K562 (cell line): ENCODE measurements around the gene SLIT2.

Experiments
- EZH2 ChIP-seq: IDR thresholded peaks from 2 replicates; pipeline ENCODE4 v1.6.1; 2012; ENCODE audit warnings: low read depth, mild to moderate bottlenecking, inconsistent platforms, low read length, borderline replicate concordance
- HDAC2 ChIP-seq: fragments of 450-650 bp; IDR thresholded peaks from 2 replicates; pipeline ENCODE4 v1.6.1; 2016; ENCODE audit warnings: mild to moderate bottlenecking
- NUFIP1 ChIP-seq: fragments of 450-650 bp; IDR thresholded peaks from 2 replicates; pipeline ENCODE4 v1.6.1; 2018; ENCODE audit not compliant: partially characterized antibody
- POLR2A ChIP-seq: fragments of 450-650 bp; conservative IDR thresholded peaks from 2 replicates; pipeline ENCODE4 v1.6.1; 2016
- POLR2AphosphoS5 ChIP-seq: IDR thresholded peaks from 2 replicates; pipeline ENCODE4 v1.6.1; 2011; ENCODE audit warnings: mild to moderate bottlenecking, low read depth, low read length, moderate library complexity; ENCODE audit not compliant: control insufficient read depth, insufficient read depth
- SETDB1 ChIP-seq: IDR thresholded peaks from one replicate; pipeline ENCODE4 v1.6.1; 2012; ENCODE audit warnings: low read length, control low read depth, inconsistent platforms
- XRCC4 ChIP-seq: IDR thresholded peaks from one replicate; pipeline ENCODE4 v1.6.1; 2011; ENCODE audit not compliant: insufficient read depth, insufficient read length; ENCODE audit errors: extremely low read depth
- TF ChIP-seq, protein P1 (sequence below), 3 experiments: IDR thresholded peaks in 2 of 3; conservative IDR thresholded peaks in 1 of 3; 2 replicates each; pipeline ENCODE4 v1.5.1; 2011 to 2012; ENCODE audit warnings: low read length in 3 of 3, mild to moderate bottlenecking in 3 of 3, control low read depth in 2 of 3, improper control_type of control experiment in 1 of 3, inconsistent platforms in 1 of 3, low read depth in 1 of 3, mixed read lengths in 1 of 3, moderate library complexity in 1 of 3; ENCODE audit not compliant: insufficient read depth in 2 of 3

DNA sequence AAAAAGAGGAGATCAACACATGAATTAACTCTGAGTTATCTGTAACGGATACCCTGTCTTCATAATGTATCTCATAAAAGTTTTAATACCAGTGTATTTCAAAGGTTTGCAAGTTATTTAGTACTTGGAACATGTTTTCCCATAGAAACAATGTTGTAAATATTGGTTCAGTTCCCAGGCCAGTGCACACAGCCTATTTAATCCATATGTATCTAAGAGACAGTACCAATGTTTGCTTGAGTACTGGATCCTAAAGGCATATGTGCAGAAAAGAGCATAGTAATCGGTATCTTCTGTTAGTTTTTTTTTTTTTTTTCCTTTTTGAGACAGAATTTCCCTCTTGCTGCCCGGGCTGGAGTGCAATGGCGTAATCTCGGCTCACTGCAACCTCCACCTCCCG, 46.1 kb downstream of the SLIT2 start:
- no peak for TF ChIP-seq XRCC4
- TF ChIP-seq HDAC2: no peak
- no peak for TF ChIP-seq POLR2AphosphoS5
- TF ChIP-seq EZH2: no peak
- TF ChIP-seq POLR2A: no peak
- TF ChIP-seq NUFIP1: no peak
- TF ChIP-seq SETDB1: no peak
- TF ChIP-seq, protein P1, sequence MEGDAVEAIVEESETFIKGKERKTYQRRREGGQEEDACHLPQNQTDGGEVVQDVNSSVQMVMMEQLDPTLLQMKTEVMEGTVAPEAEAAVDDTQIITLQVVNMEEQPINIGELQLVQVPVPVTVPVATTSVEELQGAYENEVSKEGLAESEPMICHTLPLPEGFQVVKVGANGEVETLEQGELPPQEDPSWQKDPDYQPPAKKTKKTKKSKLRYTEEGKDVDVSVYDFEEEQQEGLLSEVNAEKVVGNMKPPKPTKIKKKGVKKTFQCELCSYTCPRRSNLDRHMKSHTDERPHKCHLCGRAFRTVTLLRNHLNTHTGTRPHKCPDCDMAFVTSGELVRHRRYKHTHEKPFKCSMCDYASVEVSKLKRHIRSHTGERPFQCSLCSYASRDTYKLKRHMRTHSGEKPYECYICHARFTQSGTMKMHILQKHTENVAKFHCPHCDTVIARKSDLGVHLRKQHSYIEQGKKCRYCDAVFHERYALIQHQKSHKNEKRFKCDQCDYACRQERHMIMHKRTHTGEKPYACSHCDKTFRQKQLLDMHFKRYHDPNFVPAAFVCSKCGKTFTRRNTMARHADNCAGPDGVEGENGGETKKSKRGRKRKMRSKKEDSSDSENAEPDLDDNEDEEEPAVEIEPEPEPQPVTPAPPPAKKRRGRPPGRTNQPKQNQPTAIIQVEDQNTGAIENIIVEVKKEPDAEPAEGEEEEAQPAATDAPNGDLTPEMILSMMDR (IDR thresholded peaks at IDR 0.05 in 2 of 3, conservative IDR thresholded peaks at IDR 0.05 in 1 of 3; ENCODE audit: insufficient read depth in 2 of 3, low read depth in 1 of 3, low read length in 3 of 3): no peak
